HepG2 (cell line): ENCODE results near the gene ZDHHC16. TPM values are rescaled to one million over a fixed set of nuclear protein-coding genes. Genes with fewer than 3 reads are reported as not detected.

Experiments used
- ATAC-seq: fragments of 200-7000 bp; cut with Tn5 transposase; 3 replicates; pipeline ENCODE4 v1.9.1; 2020; ENCODE audit warnings: mild to moderate bottlenecking, moderate library complexity
- BruUV-seq: library from RNA; stranded (reverse); fragments of 400-500 nt; replicated peaks from 2 replicates; lab custom pipeline; 2021; lab: Mats Ljungman, UMichigan
- CTCF ChIA-PET: fragments of 300-600 bp; formaldehyde crosslinking; extraction: SDS; loops from one replicate; lab custom pipeline; 2021; ENCODE audit warnings: low total read pairs, inconsistent platforms, low intra/inter-chr PET ratio; lab: Yijun Ruan, JAX
- POLR2A ChIA-PET: fragments of 350-600 bp; sonication (Branson Sonifier 250); formaldehyde crosslinking; loops from one replicate; lab custom pipeline; 2020; ENCODE audit warnings: antibody characterized with exemption, inconsistent platforms; lab: Yijun Ruan, JAX
- DNase-seq: peaks from one replicate; pipeline ENCODE4 v3.0.0-alpha.2; 2015; ENCODE audit warnings: low spot score
- FAIRE-seq: peaks from 3 replicates; lab custom pipeline; 2011; peaks lifted over from hg19 to GRCh38; lab: Jason Lieb, UNC
- H2AFZ ChIP-seq: one replicate; pipeline ENCODE4 v1.6.1; 2011; ENCODE audit warnings: low read length, inconsistent platforms
- H3K27ac ChIP-seq: fragments of 300-600 bp; 3 replicates; pipeline ENCODE4 v1.8.0; 2011; ENCODE audit warnings: mixed run types, mild to moderate bottlenecking, mixed read lengths, low read length, inconsistent platforms; ENCODE audit not compliant: insufficient read depth; ENCODE audit errors: extremely low read length
- H3K27me3 ChIP-seq, 2 experiments: fragments of 200-600 bp in 1 of 2; 2 replicates in 1 of 2; 3 replicates in 1 of 2; pipeline versions ENCODE4 v1.6.0 to v1.8.0; 2011; ENCODE audit warnings: low read length in 2 of 2, mild to moderate bottlenecking in 2 of 2, moderate library complexity in 2 of 2, inconsistent platforms in 1 of 2; ENCODE audit not compliant: insufficient read depth in 2 of 2, control insufficient read depth in 1 of 2
- H3K36me3 ChIP-seq, 2 experiments: fragments of 200-600 bp in 1 of 2; replicated peaks in 1 of 2; 2 replicates in 1 of 2; 3 replicates in 1 of 2; pipeline versions ENCODE4 v1.5.1 to v1.8.0; 2011; ENCODE audit warnings: low read length in 2 of 2, inconsistent platforms in 1 of 2; ENCODE audit not compliant: insufficient read depth in 2 of 2, control insufficient read depth in 1 of 2
- H3K4me1 ChIP-seq: 2 replicates; pipeline ENCODE4 v1.5.1; 2012; ENCODE audit warnings: low read length, inconsistent platforms; ENCODE audit not compliant: insufficient read depth
- H3K4me2 ChIP-seq: 2 replicates; pipeline ENCODE4 v1.6.0; 2011; ENCODE audit warnings: low read depth, low read length, inconsistent platforms
- H3K4me3 ChIP-seq, 3 experiments: fragments of 200-600 bp in 1 of 3; sonication (generic), shearing (Covaris generic) in 1 of 3; replicated peaks in 1 of 3; 2 replicates each; pipeline ENCODE4 v1.5.1; 2011 to 2016; ENCODE audit warnings: low read length in 3 of 3, inconsistent platforms in 2 of 3, low read depth in 2 of 3, mild to moderate bottlenecking in 2 of 3, control low read depth in 1 of 3, mixed read lengths in 1 of 3; ENCODE audit not compliant: insufficient read depth in 1 of 3
- H3K79me2 ChIP-seq: one replicate; pipeline ENCODE4 v1.6.1; 2011; ENCODE audit warnings: low read length, inconsistent platforms; ENCODE audit not compliant: insufficient read depth
- H3K9ac ChIP-seq: 2 replicates; pipeline ENCODE4 v1.6.0; 2011; ENCODE audit warnings: mild to moderate bottlenecking, low read depth, low read length, inconsistent platforms; ENCODE audit not compliant: insufficient read depth
- H3K9me3 ChIP-seq: 2 replicates; pipeline ENCODE4 v1.5.1; 2012; ENCODE audit warnings: mild to moderate bottlenecking, low read length
- H4K20me1 ChIP-seq: 2 replicates; pipeline ENCODE4 v1.6.0; 2011; ENCODE audit warnings: inconsistent platforms, mild to moderate bottlenecking, low read length, moderate library complexity; ENCODE audit not compliant: insufficient read depth
- FOXP4 ChIP-seq: sonication (generic); formaldehyde crosslinking; IDR thresholded peaks from 2 replicates; pipeline ENCODE4 v1.4.0; 2020; ENCODE audit warnings: missing genetic modification reagents
- HMGXB3 ChIP-seq: sonication (generic); formaldehyde crosslinking; IDR thresholded peaks from 2 replicates; pipeline ENCODE4 v1.4.0; 2020; ENCODE audit warnings: missing genetic modification reagents, borderline replicate concordance
- PAF1 ChIP-seq: IDR thresholded peaks from 2 replicates; pipeline ENCODE4 v1.6.1; 2016; ENCODE audit warnings: missing genetic modification reagents, missing compliant biosample characterization
- POLR2G ChIP-seq: fragments of 200-400 bp; formaldehyde crosslinking; IDR thresholded peaks from 2 replicates; pipeline ENCODE4 v1.6.1; 2018; ENCODE audit warnings: mild to moderate bottlenecking, low read depth, low read length, moderate library complexity
- WGBS: methylation state at CpG from one replicate; pipeline ENCODE4 v1.1.6; 2017; ENCODE audit warnings: low lambda C conversion rate; 5-methylcytosine and 5-hydroxymethylcytosine counted together
- in situ Hi-C: cut with HindIII; loops from 2 replicates; pipeline ENCODE4 v1.10.0; 2017; ENCODE audit warnings: low pct_unique_long_range_greater_than_20kb; ENCODE audit not compliant: extremely low pct_ligation_motif_present
- intact Hi-C: fragments of 100-400 bp; cut with micrococcal nuclease; formaldehyde crosslinking; loops from one replicate; pipeline ENCODE4 v1.10.0; 2022; ENCODE audit not compliant: unreplicated experiment
- polyA plus RNA-seq, 8 experiments: library from polyadenylated mRNA; depleted of rRNA in 3 of 8; stranded (reverse) in 7 of 8; unstranded in 1 of 8; fragments of >200 nt; fragmentation: Illumina TruSeq in 4 of 8; extraction: Trizol in 4 of 8; gene quantifications; 2 replicates each; pipeline versions ENCODE4 v1.2.1 to v1.2.3, GENCODE V29; 2011 to 2016; ENCODE audit warnings: low read depth in 4 of 8, missing spikeins in 1 of 8, mixed read lengths in 1 of 8; ENCODE audit not compliant: insufficient read depth in 1 of 8
- total RNA-seq, 5 experiments: library from RNA; depleted of rRNA; stranded (reverse); fragments of >200 nt; fragmentation: Illumina TruSeq; extraction: Trizol; gene quantifications; 2 replicates each; pipeline ENCODE4 v1.2.3, GENCODE V29; 2016; ENCODE audit warnings: low read depth in 1 of 5

ZDHHC16 gene
- total and polyA plus RNA-seq, 2 of the 13 experiments (the other 11 are each of a cell fraction or from before 2014, with no cell fraction given) = 40.8 to 41.8 TPM

- no peak for TF ChIP-seq HMGXB3 (CRISPR knock-in tag)
- TF ChIP-seq, all 625 proteins: peak for 2
Observed at GRCh38 chr10:97454330-97455036, 8.5 kb downstream of the ZDHHC16 start (continued).

- in situ Hi-C loops = no loop called here
- DNase-seq (no peak), ATAC-seq (no peak), FAIRE-seq (no peak)
- peaks cover 46 to 93% of the 10 kb centered on the region in 2 experiments for H3K36me3 ChIP-seq
- no peak overlapping the region for H3K9ac ChIP-seq
- no peaks in the 10 kb centered on the region for H3K4me1 ChIP-seq
- 97% methylated on average over 5 of the region's 5 CpGs for WGBS
- intact Hi-C loops = no loop called here
- no peaks in the 10 kb centered on the region; the same call in 1 of the 2 replicates for H4K20me1 ChIP-seq
- no TSS peak for BruUV-seq
- no peaks in the 10 kb centered on the region for H3K9me3 ChIP-seq
- ChIA-PET CTCF (no interaction called here), POLR2A (interaction anchor here (1.1 kb wide), 1 partner anchor 15 kb away, joined by 3 read pairs; no protein-coding TSS in a partner anchor)
- no peak overlapping the region for H3K4me2 ChIP-seq
- TF ChIP-seq FOXP4 (no peak), PAF1 (no peak), POLR2G (peak; percentile 51)
- H3K27me3 ChIP-seq = no peaks in the 10 kb centered on the region
- H3K79me2 ChIP-seq = no peaks in the 10 kb centered on the region
- no peak overlapping the region for H3K4me3 ChIP-seq
- no peak overlapping the region for H2AFZ ChIP-seq
- no peak overlapping the region for H3K27ac ChIP-seq
Observed at GRCh38 chr10:97456034-97456685, 10.2 kb downstream of the ZDHHC16 start.
